SK-N-SH treated with all-trans-retinoic acid at 6 μM for 48 hours (cell line): ENCODE data around the gene ZSWIM7.
"Not testable (repeated sequence)": the region's sequence is repeated elsewhere in the genome, so short reads cannot be mapped to it uniquely, and the experiment has no call there.

ENCODE experiments used
- ATAC-seq: fragments of 200-7000 bp; cut with Tn5 transposase; 3 replicates; pipeline ENCODE4 v1.9.1; 2020; ENCODE audit warnings: mild to moderate bottlenecking, moderate library complexity
- ARNTL ChIP-seq: fragments of 450-650 bp; formaldehyde crosslinking; IDR thresholded peaks from 2 replicates; pipeline ENCODE4 v1.5.0; 2020; ENCODE audit warnings: low read depth, mild to moderate bottlenecking, moderate library complexity, borderline replicate concordance
- BACH2 ChIP-seq: fragments of 250-450 bp; sonication (Bioruptor Pico); IDR thresholded peaks from 2 replicates; pipeline ENCODE4 v1.9.0; 2021; ENCODE audit warnings: mild to moderate bottlenecking, borderline replicate concordance
- CSDC2 ChIP-seq: fragments of 250-450 bp; sonication (Bioruptor Pico); IDR thresholded peaks from 2 replicates; pipeline ENCODE4 v1.5.0; 2020; ENCODE audit warnings: mild to moderate bottlenecking, moderate library complexity
- CSRNP3 ChIP-seq: fragments of 250-450 bp; sonication (Bioruptor Pico); IDR thresholded peaks from 2 replicates; pipeline ENCODE4 v1.5.1; 2021; ENCODE audit warnings: mild to moderate bottlenecking, moderate library complexity
- ESRRG ChIP-seq: fragments of 250-450 bp; sonication (Bioruptor Pico); IDR thresholded peaks from 2 replicates; pipeline ENCODE4 v1.6.1; 2021; ENCODE audit warnings: mild to moderate bottlenecking
- GLIS3 ChIP-seq: fragments of 250-450 bp; sonication (Bioruptor Pico); IDR thresholded peaks from 2 replicates; pipeline ENCODE4 v1.5.0; 2020; ENCODE audit warnings: mild to moderate bottlenecking, moderate library complexity
- OSR1 ChIP-seq: fragments of 250-450 bp; sonication (Bioruptor Pico); IDR thresholded peaks from 2 replicates; pipeline ENCODE4 v1.8.0; 2022; ENCODE audit warnings: moderate library complexity, mild to moderate bottlenecking, inconsistent platforms
- POU6F1 ChIP-seq: fragments of 250-450 bp; sonication (Bioruptor Pico); IDR thresholded peaks from 2 replicates; pipeline ENCODE4 v1.8.0; 2021; ENCODE audit warnings: low read depth, mild to moderate bottlenecking, moderate library complexity, borderline replicate concordance
- PPARA ChIP-seq: fragments of 250-450 bp; sonication (Bioruptor Pico); IDR thresholded peaks from 2 replicates; pipeline ENCODE4 v1.5.0; 2020; ENCODE audit warnings: mild to moderate bottlenecking, borderline replicate concordance
- RARB ChIP-seq: fragments of 250-450 bp; sonication (Bioruptor Pico); IDR thresholded peaks from 2 replicates; pipeline ENCODE4 v1.8.0; 2021; ENCODE audit warnings: mild to moderate bottlenecking, moderate library complexity
- SNAI2 ChIP-seq: fragments of 250-450 bp; sonication (Bioruptor Pico); IDR thresholded peaks from 2 replicates; pipeline ENCODE4 v1.5.0; 2020; ENCODE audit warnings: mild to moderate bottlenecking, moderate library complexity
- TCF4 ChIP-seq: fragments of 250-450 bp; sonication (Bioruptor Pico); IDR thresholded peaks from 2 replicates; pipeline ENCODE4 v1.8.0; 2021; ENCODE audit warnings: mild to moderate bottlenecking, moderate library complexity, borderline replicate concordance
- TOX ChIP-seq: fragments of 250-450 bp; sonication (Bioruptor Pico); IDR thresholded peaks from 2 replicates; pipeline ENCODE4 v1.8.0; 2021; ENCODE audit warnings: mild to moderate bottlenecking, moderate library complexity, borderline replicate concordance
- TSHZ2 ChIP-seq: fragments of 250-450 bp; sonication (Bioruptor Pico); IDR thresholded peaks from 2 replicates; pipeline ENCODE4 v1.5.0; 2020; ENCODE audit warnings: mild to moderate bottlenecking, moderate library complexity
- ZC3H10 ChIP-seq: fragments of 250-450 bp; sonication (Bioruptor Pico); IDR thresholded peaks from 2 replicates; pipeline ENCODE4 v1.5.1; 2021; ENCODE audit warnings: mild to moderate bottlenecking, moderate library complexity
- ZFP3 ChIP-seq: fragments of 250-450 bp; sonication (Bioruptor Pico); IDR thresholded peaks from 2 replicates; pipeline ENCODE4 v1.5.0; 2020; ENCODE audit warnings: mild to moderate bottlenecking, moderate library complexity
- ZNF565 ChIP-seq: fragments of 450-650 bp; formaldehyde crosslinking; conservative IDR thresholded peaks from 2 replicates; pipeline ENCODE4 v1.5.0; 2020; ENCODE audit warnings: low read depth, mild to moderate bottlenecking, moderate library complexity
- ZNF70 ChIP-seq: fragments of 450-650 bp; formaldehyde crosslinking; IDR thresholded peaks from 2 replicates; pipeline ENCODE4 v1.5.0; 2020; ENCODE audit warnings: mild to moderate bottlenecking, moderate library complexity
- ZNF8 ChIP-seq: fragments of 450-650 bp; formaldehyde crosslinking; IDR thresholded peaks from 2 replicates; pipeline ENCODE4 v1.5.0; 2020; ENCODE audit warnings: mild to moderate bottlenecking, moderate library complexity
- TF ChIP-seq, protein P1 (sequence below): fragments of 250-450 bp; sonication (Bioruptor Pico); IDR thresholded peaks from 2 replicates; pipeline ENCODE4 v1.5.1; 2020; ENCODE audit warnings: low read depth, mild to moderate bottlenecking, moderate library complexity
- TF ChIP-seq, protein P2 (sequence below): fragments of 250-450 bp; sonication (Bioruptor Pico); IDR thresholded peaks from 2 replicates; pipeline ENCODE4 v1.8.0; 2020; ENCODE audit warnings: mild to moderate bottlenecking, moderate library complexity, borderline replicate concordance

Gene ZSWIM7

DNA sequence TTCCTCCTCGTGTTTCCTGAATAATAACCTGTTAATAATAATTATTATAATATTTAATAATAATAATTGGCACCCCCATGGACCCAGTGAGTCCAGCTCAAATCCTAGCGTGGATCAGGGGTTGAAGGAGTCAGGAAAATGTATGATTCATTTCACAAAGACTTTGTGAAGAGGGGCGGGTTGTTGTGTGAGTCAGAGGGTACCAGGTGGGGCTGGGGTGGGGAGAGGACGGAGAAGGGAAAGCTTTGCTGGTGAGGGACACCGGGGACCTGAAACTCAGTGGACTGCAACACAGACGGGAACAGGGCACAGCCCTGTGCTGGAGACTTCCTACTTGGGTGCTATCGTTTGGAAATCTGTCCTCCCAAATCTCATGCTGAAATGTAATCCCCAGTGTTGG lies 57.7 kb downstream of the ZSWIM7 start (continued):
- no peak for TF ChIP-seq POU6F1 (CRISPR knock-in tag)
- TF ChIP-seq, all 23 proteins: peak for 0

- ATAC-seq, result not testable (repeated sequence)
Measured at GRCh38 chr17:15936481-15936880, 63.0 kb downstream of the ZSWIM7 start.

DNA sequence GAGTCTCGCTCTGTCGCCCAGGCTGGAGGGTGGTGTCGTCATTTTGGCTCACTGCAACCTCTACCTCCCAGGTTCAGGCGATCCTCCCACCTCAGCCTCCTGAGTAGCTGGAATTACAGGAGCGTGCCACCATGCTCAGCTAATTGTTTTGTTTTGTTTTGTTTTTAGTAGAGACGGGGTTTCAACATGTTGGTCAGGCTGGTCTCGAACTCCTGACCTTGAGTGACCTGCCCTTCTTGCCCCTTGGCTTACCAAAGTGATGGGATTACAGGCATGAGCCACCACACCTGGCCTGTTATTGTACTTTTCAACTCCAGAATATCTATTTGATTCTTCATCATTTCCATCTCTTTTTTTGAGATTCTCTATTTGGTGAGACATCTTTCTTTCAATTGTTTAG lies 63.6 kb downstream of the ZSWIM7 start:
- no peak for ATAC-seq

DNA sequence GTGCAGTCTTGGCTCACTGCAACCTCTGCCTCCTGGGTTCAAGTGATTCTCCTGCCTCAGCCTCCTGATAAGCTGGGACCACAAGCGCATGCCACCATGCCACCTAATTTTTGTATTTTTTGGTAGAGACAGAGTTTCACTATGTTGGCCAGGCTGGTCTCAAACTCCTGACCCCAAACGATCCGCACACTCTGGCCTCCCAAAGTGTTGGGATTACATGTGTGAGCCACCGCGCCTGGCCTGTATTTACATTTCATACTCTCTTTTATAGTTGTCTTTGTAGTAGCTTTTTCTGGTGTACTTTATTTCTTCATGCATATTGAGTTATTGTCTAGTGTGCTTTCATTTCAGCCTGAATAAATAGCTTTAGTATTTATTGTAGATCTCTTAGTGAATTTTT lies 64.6 kb downstream of the ZSWIM7 start:
- ATAC-seq, result no peak
- TF ChIP-seq OSR1 (CRISPR knock-in tag) (no peak), CSRNP3 (no peak), CSDC2 (CRISPR knock-in tag) (no peak), ARNTL (CRISPR knock-in tag) (no peak), ESRRG (no peak)
- TF ChIP-seq, protein P1, sequence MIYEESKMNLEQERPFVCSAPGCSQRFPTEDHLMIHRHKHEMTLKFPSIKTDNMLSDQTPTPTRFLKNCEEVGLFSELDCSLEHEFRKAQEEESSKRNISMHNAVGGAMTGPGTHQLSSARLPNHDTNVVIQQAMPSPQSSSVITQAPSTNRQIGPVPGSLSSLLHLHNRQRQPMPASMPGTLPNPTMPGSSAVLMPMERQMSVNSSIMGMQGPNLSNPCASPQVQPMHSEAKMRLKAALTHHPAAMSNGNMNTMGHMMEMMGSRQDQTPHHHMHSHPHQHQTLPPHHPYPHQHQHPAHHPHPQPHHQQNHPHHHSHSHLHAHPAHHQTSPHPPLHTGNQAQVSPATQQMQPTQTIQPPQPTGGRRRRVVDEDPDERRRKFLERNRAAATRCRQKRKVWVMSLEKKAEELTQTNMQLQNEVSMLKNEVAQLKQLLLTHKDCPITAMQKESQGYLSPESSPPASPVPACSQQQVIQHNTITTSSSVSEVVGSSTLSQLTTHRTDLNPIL (CRISPR knock-in tag), result no peak
- TF ChIP-seq, all 23 proteins: peak for 0

More for the DNA sequence above, 63.6 kb downstream of the ZSWIM7 start:
- TF ChIP-seq ARNTL (CRISPR knock-in tag) (no peak), SNAI2 (no peak), RARB (no peak), BACH2 (CRISPR knock-in tag) (no peak), CSDC2 (CRISPR knock-in tag) (no peak), PPARA (CRISPR knock-in tag) (no peak), TCF4 (CRISPR knock-in tag) (no peak), TOX (CRISPR knock-in tag) (no peak), GLIS3 (CRISPR knock-in tag) (no peak), ESRRG (no peak), ZFP3 (CRISPR knock-in tag) (no peak), ZC3H10 (CRISPR knock-in tag) (no peak), ZNF565 (CRISPR knock-in tag) (no peak), TSHZ2 (CRISPR knock-in tag) (no peak), CSRNP3 (no peak), ZNF8 (CRISPR knock-in tag) (no peak), OSR1 (CRISPR knock-in tag) (no peak), ZNF70 (CRISPR knock-in tag) (no peak)
- TF ChIP-seq, protein P1 (CRISPR knock-in tag), result no peak
- TF ChIP-seq, protein P2, sequence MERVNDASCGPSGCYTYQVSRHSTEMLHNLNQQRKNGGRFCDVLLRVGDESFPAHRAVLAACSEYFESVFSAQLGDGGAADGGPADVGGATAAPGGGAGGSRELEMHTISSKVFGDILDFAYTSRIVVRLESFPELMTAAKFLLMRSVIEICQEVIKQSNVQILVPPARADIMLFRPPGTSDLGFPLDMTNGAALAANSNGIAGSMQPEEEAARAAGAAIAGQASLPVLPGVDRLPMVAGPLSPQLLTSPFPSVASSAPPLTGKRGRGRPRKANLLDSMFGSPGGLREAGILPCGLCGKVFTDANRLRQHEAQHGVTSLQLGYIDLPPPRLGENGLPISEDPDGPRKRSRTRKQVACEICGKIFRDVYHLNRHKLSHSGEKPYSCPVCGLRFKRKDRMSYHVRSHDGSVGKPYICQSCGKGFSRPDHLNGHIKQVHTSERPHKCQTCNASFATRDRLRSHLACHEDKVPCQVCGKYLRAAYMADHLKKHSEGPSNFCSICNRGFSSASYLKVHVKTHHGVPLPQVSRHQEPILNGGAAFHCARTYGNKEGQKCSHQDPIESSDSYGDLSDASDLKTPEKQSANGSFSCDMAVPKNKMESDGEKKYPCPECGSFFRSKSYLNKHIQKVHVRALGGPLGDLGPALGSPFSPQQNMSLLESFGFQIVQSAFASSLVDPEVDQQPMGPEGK, result no peak
- TF ChIP-seq, all 23 proteins: peak for 0
